Memory B cell (primary cell): ENCODE data around the gene NSMCE1.

Experiments
- ATAC-seq: fragments of 150-1000 bp; cut with Tn5 transposase; 2 replicates; pipeline ENCODE4 v1.10.0; 2021; ENCODE audit warnings: low read depth, mild to moderate bottlenecking, moderate library complexity
- DNase-seq, 2 donors: peaks; one replicate each; pipeline ENCODE4 v3.0.0; 2022; ENCODE audit warnings: low spot score in 2 of 2
- H3K27ac Mint-ChIP-seq: one replicate; pipeline ENCODE4 v1.8.0; 2022; ENCODE audit warnings: mild to moderate bottlenecking, moderate library complexity, mixed read lengths
- H3K27me3 Mint-ChIP-seq: one replicate; pipeline ENCODE4 v1.8.0; 2022; ENCODE audit warnings: mixed read lengths
- H3K36me3 Mint-ChIP-seq: one replicate; pipeline ENCODE4 v1.8.0; 2022; ENCODE audit warnings: mild to moderate bottlenecking, mixed read lengths
- H3K4me1 Mint-ChIP-seq: one replicate; pipeline ENCODE4 v1.8.0; 2022; ENCODE audit warnings: mixed read lengths
- H3K4me3 Mint-ChIP-seq: one replicate; pipeline ENCODE4 v1.8.0; 2022; ENCODE audit warnings: mild to moderate bottlenecking, moderate library complexity, mixed read lengths
- H3K9me3 Mint-ChIP-seq: one replicate; pipeline ENCODE4 v1.8.0; 2022; ENCODE audit warnings: mixed read lengths

The NSMCE1 gene

DNA sequence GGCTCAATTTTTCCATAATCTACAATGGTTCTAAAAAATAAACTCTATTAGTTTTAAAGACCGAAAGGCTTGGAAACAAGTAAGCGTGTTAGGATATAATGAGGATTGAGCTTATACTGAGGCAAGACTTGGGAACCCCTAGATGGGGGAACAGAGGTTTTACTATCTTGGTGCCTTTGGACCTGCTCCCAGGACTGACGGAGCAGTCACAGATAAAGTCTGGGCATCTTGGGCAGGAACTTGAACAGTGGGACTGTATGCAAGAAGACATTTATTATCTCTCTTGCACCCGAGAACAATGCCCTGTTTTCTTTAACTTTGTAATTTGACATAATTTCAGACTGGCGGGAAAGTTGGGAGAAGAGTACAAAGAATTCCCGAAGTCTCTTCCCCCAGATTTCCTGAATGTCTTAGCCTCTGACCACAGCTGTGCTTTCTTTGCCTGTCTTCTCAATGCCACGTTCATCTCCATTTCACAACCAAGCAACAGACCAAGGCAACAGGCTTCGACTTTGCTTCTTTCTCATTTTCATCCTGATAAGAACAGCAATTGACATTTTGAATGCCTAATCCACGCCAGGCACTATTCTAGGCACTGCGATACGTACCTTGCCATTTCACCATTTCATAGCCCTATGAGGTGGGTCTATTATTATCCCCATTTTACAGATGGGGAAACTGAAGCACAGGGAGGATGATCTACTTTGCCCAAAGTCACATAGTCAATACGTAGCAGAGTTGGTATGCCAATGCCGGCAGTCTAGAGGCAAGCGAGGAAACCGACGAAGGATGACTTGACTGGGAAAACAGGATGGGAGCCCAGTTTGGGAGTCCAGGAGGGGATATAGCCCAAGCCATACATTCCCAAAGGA is 42.2 kb upstream of the NSMCE1 start:
- Mint-ChIP-seq H3K9me3 (peaks cover 7% of the 10 kb centered on the region), H3K27me3 (no peaks in the 10 kb centered on the region), H3K4me3 (no peak overlapping the region), H3K4me1 (peaks cover 16% of the 10 kb centered on the region), H3K36me3 (peaks cover 1% of the 10 kb centered on the region), H3K27ac (no peak overlapping the region)
- ATAC-seq = no peak
- DNase-seq = no peak

GRCh38 chr16:27308792-27309191 is 40.2 kb upstream of the NSMCE1 start:
- Mint-ChIP-seq H3K4me3 (no peak overlapping the region), H3K27me3 (no peaks in the 10 kb centered on the region), H3K36me3 (peaks cover 2% of the 10 kb centered on the region), H3K9me3 (peaks cover 8% of the 10 kb centered on the region), H3K27ac (no peak overlapping the region), H3K4me1 (peaks cover 7% of the 10 kb centered on the region)
- ATAC-seq (no peak), DNase-seq (no peak)

GRCh38 chr16:27305839-27306442 is 37.4 kb upstream of the NSMCE1 start:
- Mint-ChIP-seq H3K36me3 (peaks cover 2% of the 10 kb centered on the region), H3K27ac (no peak overlapping the region), H3K9me3 (peaks cover 8% of the 10 kb centered on the region), H3K4me3 (no peak overlapping the region), H3K4me1 (peaks cover 5% of the 10 kb centered on the region), H3K27me3 (no peaks in the 10 kb centered on the region)
- no peak for ATAC-seq
- no peak for DNase-seq

- peaks cover 5% of the 10 kb centered on the region for H3K4me1 Mint-ChIP-seq
- H3K27me3 Mint-ChIP-seq = peaks cover 2% of the 10 kb centered on the region
- DNase-seq (no peak), ATAC-seq (no peak)
- H3K4me3 Mint-ChIP-seq = no peak overlapping the region
- peaks cover 8% of the 10 kb centered on the region for H3K9me3 Mint-ChIP-seq
- peaks cover 2% of the 10 kb centered on the region for H3K36me3 Mint-ChIP-seq
- H3K27ac Mint-ChIP-seq = no peak overlapping the region
Measured at GRCh38 chr16:27304881-27305745, 36.5 kb upstream of the NSMCE1 start.

DNA sequence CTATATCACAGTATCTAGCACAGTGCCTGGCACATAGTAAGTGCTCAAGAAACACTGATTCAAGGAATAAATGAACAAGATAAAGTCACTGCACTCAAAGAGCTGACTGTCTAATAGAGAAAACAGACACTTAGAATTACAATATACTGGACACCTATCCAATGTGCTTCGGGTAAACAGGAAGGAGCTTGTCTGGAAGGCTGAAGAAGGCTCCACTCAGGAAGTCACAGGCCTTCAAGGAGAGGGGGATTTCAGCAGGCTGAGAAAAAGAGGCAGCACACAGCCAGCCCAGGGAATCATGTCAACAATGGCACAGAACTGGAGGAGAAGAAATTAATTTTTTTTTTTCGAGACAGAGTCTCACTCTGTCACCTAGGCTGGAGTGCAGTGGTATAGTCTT is 35.5 kb upstream of the NSMCE1 start:
- Mint-ChIP-seq H3K4me3 (no peak overlapping the region), H3K36me3 (peaks cover 5% of the 10 kb centered on the region), H3K27ac (no peak overlapping the region), H3K9me3 (peaks cover 8% of the 10 kb centered on the region), H3K4me1 (peaks cover 11% of the 10 kb centered on the region), H3K27me3 (peaks cover 7% of the 10 kb centered on the region)
- DNase-seq (no peak), ATAC-seq (no peak)

DNA sequence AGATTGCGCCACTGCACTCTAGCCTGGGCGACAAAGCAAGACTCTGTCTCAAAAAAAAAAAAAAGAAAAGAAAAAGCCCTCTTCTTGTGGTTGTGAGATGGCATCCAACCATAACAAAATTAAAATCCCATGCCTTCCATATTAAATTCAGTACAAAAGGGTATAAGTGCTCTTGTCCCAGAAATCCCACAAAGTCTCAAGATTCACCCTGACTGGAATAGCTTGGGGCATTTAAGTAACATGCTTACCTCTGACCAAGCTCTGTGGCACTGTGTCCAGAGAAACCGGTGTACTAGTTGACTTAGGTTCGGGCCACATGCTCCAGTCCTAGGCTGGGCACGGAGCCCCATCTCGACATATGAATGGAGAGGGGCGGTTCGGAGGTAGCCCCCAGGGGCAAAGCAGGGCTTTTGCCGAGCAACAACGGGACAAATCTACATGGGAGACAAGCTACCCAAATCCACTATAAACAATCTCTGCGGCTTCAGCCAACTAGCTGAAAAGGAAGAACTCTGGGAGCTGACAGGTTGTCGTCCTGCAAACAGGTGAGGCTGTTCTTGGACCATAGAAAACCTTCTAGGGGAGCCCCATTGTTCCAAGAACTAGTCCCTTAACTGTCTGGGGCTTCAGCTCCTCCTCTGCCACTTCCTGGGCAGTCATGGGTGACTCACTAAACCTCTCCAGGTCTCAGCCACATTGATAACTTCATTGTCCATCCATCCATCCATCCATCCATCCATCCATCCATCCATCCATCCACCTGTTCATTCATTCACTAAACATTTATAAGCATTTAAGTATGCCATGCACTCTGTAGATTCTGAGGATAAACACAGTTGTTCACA is 34.9 kb upstream of the NSMCE1 start:
- peaks cover 16% of the 10 kb centered on the region for H3K4me1 Mint-ChIP-seq
- DNase-seq (no peak), ATAC-seq (no peak)
- H3K27ac Mint-ChIP-seq = no peak overlapping the region
- H3K4me3 Mint-ChIP-seq = no peak overlapping the region
- peaks cover 5% of the 10 kb centered on the region for H3K36me3 Mint-ChIP-seq
- H3K9me3 Mint-ChIP-seq = peaks cover 8% of the 10 kb centered on the region
- H3K27me3 Mint-ChIP-seq = peaks cover 9% of the 10 kb centered on the region

- ATAC-seq (no peak), DNase-seq (no peak)
- peaks cover 10% of the 10 kb centered on the region for H3K27me3 Mint-ChIP-seq
- H3K36me3 Mint-ChIP-seq = peaks cover 5% of the 10 kb centered on the region
- peaks cover 9% of the 10 kb centered on the region for H3K9me3 Mint-ChIP-seq
- peaks cover 23% of the 10 kb centered on the region for H3K4me1 Mint-ChIP-seq
- no peak overlapping the region for H3K27ac Mint-ChIP-seq
- no peak overlapping the region for H3K4me3 Mint-ChIP-seq
Measured at GRCh38 chr16:27302126-27302525, 33.6 kb upstream of the NSMCE1 start.

- H3K9me3 Mint-ChIP-seq = peaks cover 7% of the 10 kb centered on the region
- peaks cover 21% of the 10 kb centered on the region for H3K4me1 Mint-ChIP-seq
- H3K36me3 Mint-ChIP-seq = peaks cover 5% of the 10 kb centered on the region
- H3K27me3 Mint-ChIP-seq = peaks cover 10% of the 10 kb centered on the region
- H3K4me3 Mint-ChIP-seq = no peak overlapping the region
- DNase-seq = no peak
- no peak overlapping the region for H3K27ac Mint-ChIP-seq
- no peak for ATAC-seq
Measured at GRCh38 chr16:27301236-27301861, 32.8 kb upstream of the NSMCE1 start.

GRCh38 chr16:27298132-27298531 is 29.6 kb upstream of the NSMCE1 start:
- Mint-ChIP-seq H3K9me3 (peaks cover 1% of the 10 kb centered on the region), H3K4me1 (peaks cover 17% of the 10 kb centered on the region), H3K36me3 (peaks cover 2% of the 10 kb centered on the region), H3K4me3 (no peak overlapping the region), H3K27ac (no peak overlapping the region), H3K27me3 (peaks cover 12% of the 10 kb centered on the region)
- DNase-seq (no peak), ATAC-seq (no peak)

- Mint-ChIP-seq H3K4me1 (peaks cover 5% of the 10 kb centered on the region), H3K4me3 (no peak overlapping the region), H3K27ac (no peak overlapping the region), H3K36me3 (no peaks in the 10 kb centered on the region), H3K9me3 (no peaks in the 10 kb centered on the region), H3K27me3 (peaks cover 3% of the 10 kb centered on the region)
- no peak for DNase-seq
- no peak for ATAC-seq
Measured at GRCh38 chr16:27293343-27293742, 24.8 kb upstream of the NSMCE1 start.

GRCh38 chr16:27291722-27292240 is 23.2 kb upstream of the NSMCE1 start:
- no peak overlapping the region for H3K27ac Mint-ChIP-seq

GRCh38 chr16:27291106-27291505 is 22.5 kb upstream of the NSMCE1 start:
- peaks cover 3% of the 10 kb centered on the region for H3K27me3 Mint-ChIP-seq
- peaks cover 3% of the 10 kb centered on the region for H3K9me3 Mint-ChIP-seq
- no peak overlapping the region for H3K4me3 Mint-ChIP-seq
- no peaks in the 10 kb centered on the region for H3K36me3 Mint-ChIP-seq
- no peak overlapping the region for H3K27ac Mint-ChIP-seq
- ATAC-seq = no peak
- no peak for DNase-seq
- H3K4me1 Mint-ChIP-seq = peaks cover 3% of the 10 kb centered on the region

More at GRCh38 chr16:27291722-27292240, 23.2 kb upstream of the NSMCE1 start:
- DNase-seq (no peak), ATAC-seq (no peak)
- no peaks in the 10 kb centered on the region for H3K36me3 Mint-ChIP-seq
- no peaks in the 10 kb centered on the region for H3K4me1 Mint-ChIP-seq
- peaks cover 3% of the 10 kb centered on the region for H3K27me3 Mint-ChIP-seq
- H3K9me3 Mint-ChIP-seq = peaks cover 3% of the 10 kb centered on the region
- no peak overlapping the region for H3K4me3 Mint-ChIP-seq

DNA sequence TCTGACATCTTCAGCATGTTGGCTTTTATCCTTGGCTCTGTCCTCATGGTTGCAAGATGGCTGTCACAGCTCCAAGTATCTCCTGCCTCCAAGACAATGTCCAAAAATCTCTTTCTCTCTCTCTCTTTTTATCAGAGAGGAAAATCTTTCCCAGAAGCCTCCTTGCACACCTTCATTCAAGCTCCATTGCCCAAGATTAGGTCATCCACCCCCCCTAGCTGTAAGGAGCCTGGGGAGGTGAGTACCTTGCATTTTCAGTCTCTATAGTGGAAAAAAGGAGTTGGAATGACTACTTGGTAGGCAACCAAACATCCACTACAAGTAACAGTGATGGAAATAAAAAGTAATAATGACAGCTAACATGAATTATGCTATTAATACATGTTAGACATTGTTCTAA is 22.0 kb upstream of the NSMCE1 start:
- Mint-ChIP-seq H3K27ac (no peak overlapping the region), H3K27me3 (peaks cover 3% of the 10 kb centered on the region), H3K4me3 (no peak overlapping the region), H3K9me3 (peaks cover 3% of the 10 kb centered on the region), H3K4me1 (peaks cover 3% of the 10 kb centered on the region), H3K36me3 (no peaks in the 10 kb centered on the region)
- DNase-seq = no peak
- no peak for ATAC-seq
